GDM1 (cell line): ENCODE measurements around the gene SNX11.

Source experiments
- DNase-seq: peaks from one replicate; lab custom pipeline; 2025; lab: John Stamatoyannopoulos, UW

SNX11 gene

DNA sequence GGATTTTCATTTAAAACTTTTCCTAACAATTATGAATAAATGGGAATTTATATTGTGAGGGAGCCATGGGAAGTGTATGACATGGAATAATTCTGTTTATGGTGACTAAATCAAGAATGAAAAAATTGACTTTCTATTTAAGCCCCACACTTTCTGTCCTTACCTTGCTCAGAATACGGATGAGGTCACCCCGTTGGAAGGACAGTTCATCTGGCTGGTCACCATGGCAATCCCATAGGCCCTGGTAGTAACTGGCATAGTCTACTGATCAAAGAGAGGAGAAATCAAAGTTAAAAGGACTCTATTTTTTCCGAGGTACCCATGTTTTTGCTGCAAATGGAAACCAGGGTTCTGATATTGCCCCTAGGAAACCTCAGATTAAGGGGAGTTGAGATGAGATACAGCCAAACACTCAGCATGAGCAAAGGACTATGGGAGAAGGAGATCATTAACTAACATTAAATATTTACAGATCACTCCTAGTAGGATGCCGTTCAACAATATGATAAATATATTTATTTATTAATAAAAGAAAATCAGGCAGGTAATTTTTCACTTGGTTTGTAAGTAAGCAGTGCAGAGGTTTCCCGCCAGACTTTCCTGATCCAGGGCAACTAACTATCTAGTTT lies 54.9 kb downstream of the SNX11 start:
- no peak for DNase-seq

GRCh38 chr17:48162946-48163506 lies 55.5 kb downstream of the SNX11 start:
- no peak for DNase-seq

DNA sequence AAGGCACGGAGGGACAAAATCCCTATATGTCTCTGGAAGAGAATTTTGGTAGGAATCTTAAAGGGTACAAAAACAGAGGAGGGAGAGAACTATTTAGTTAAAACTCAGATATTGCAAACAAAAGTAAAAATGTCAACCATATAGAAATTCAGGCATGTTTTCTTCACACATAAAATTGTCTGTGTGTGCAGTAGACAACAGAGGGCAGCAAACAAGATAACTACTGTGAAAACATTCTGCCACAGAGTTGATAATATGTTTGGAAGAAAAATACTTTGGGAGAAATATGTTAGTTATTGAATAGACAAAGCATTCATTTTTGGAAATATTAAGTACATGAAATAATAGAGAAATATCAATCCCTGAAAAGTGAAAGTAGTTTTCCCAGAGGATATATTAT lies 56.2 kb downstream of the SNX11 start:
- no peak for DNase-seq

- no peak for DNase-seq
Observed at GRCh38 chr17:48169926-48170325, 62.4 kb downstream of the SNX11 start.
